ENCODE measurements around the gene SLC4A11. TPM values are rescaled to one million over a fixed set of nuclear protein-coding genes. Genes with fewer than 3 reads are reported as not detected.

Gene SLC4A11
- 1 to 10 TPM in 2 of 3 donors, under 1 TPM in 1; 0.31 to 1.2 (median 1.1) TPM for total RNA-seq
- long read RNA-seq, donor 1 = 0 reads
- long read RNA-seq, donor 2 = 0 reads

DNA sequence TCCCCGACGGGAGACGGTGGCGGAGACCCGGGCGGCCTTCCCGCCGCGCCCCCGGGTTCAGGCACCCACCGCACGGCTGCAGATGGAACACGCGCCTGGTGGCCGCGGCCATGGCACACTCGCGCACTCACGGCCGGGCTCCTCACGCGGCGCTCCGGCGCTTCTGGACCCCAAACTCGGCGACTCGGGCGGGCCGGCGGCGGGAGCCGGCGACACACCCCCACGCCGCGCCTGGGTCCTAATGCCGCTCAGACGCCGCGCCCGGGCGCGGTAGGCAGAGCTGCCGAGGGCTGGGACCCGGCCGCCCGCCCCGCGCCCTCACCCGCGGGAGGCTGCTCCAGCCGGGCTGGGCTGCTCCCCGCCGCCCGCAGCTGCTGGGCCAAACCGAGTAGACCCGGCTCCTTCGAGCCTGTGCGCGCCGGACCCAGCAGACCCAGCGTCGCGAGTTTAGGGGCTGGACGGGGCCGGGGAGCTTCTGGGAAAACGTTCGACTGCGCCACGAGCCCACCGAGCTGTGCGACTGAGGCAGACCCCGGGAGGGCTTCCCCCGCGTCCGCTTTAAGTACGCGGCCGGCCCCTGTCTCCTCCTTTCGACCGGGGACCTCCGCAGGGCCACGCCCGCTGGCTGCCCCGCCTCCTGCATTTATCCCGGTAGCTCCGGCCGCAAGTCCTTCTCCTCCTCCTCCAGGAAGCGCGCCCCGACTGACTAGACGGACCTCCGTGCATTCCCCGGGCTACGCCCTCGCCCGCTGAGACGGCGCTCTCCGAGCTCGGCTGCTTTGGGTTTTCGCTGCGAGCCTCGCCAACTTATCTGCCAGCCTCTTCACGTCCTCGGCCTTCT is at the start of gene SLC4A11:
Gene SLC4A11 (minus strand): TSS at position 165 of the 841 bp plus-strand sequence. CDS start 53 bp downstream, at position 112.
- DNase-seq (peak; percentile 79 to 84 (median 83)), ATAC-seq (peak; percentile 85)
- Histone ChIP-seq H3K4me1 (ENCODE audit: low read depth) (peaks cover 6% of the 10 kb centered on the region), H3K9me3 (no peaks in the 10 kb centered on the region), H3K36me3 (ENCODE audit: low read depth) (no peaks in the 10 kb centered on the region), H3K4me3 (peak within 1 kb of the TSS; percentile 24)
- TF ChIP-seq, protein P1, sequence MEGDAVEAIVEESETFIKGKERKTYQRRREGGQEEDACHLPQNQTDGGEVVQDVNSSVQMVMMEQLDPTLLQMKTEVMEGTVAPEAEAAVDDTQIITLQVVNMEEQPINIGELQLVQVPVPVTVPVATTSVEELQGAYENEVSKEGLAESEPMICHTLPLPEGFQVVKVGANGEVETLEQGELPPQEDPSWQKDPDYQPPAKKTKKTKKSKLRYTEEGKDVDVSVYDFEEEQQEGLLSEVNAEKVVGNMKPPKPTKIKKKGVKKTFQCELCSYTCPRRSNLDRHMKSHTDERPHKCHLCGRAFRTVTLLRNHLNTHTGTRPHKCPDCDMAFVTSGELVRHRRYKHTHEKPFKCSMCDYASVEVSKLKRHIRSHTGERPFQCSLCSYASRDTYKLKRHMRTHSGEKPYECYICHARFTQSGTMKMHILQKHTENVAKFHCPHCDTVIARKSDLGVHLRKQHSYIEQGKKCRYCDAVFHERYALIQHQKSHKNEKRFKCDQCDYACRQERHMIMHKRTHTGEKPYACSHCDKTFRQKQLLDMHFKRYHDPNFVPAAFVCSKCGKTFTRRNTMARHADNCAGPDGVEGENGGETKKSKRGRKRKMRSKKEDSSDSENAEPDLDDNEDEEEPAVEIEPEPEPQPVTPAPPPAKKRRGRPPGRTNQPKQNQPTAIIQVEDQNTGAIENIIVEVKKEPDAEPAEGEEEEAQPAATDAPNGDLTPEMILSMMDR (IDR thresholded peaks at IDR 0.05) = no peak
- intact Hi-C loops (cut with DNase I, micrococcal nuclease) = no loop called here

DNA sequence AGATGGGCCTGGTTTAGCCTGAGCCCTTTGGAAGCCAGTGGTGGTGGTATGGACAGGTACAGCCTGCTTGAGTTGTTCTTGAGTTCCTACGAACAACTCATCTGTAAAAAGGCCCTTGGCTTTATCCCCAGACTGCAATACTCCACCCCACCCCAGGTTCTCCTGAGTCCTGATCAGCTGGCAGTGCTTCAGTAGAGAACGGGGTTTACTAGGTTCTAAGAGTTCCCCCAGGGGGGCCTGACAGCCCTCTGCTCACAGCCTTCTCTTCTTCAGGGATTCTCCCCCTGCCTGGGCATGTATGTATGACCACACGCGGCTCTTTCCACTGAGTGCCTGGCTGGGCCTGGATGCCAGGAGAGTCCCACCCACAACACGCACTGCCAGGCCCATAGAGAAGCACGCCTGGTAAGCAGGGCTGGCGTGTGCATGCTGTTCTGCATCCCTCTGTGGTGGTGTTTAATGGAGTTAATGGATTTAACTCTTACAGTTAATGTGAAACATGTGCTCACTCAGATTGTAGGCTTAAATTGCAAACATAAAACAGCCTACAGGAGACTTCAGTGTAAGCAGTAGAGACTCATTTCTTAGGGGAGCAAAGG is 44.3 kb upstream of the SLC4A11 start:
- DNase-seq (no peak), ATAC-seq (no peak)
- H3K36me3 ChIP-seq (ENCODE audit: low read depth) = no peaks in the 10 kb centered on the region
- no peak overlapping the region for H3K4me3 ChIP-seq
- intact Hi-C loops (cut with DNase I, micrococcal nuclease) = no loop called here
- TF ChIP-seq, protein P1 (IDR thresholded peaks at IDR 0.05) = no peak
- no peaks in the 10 kb centered on the region for H3K9me3 ChIP-seq
- H3K4me1 ChIP-seq (ENCODE audit: low read depth) = no peaks in the 10 kb centered on the region

DNA sequence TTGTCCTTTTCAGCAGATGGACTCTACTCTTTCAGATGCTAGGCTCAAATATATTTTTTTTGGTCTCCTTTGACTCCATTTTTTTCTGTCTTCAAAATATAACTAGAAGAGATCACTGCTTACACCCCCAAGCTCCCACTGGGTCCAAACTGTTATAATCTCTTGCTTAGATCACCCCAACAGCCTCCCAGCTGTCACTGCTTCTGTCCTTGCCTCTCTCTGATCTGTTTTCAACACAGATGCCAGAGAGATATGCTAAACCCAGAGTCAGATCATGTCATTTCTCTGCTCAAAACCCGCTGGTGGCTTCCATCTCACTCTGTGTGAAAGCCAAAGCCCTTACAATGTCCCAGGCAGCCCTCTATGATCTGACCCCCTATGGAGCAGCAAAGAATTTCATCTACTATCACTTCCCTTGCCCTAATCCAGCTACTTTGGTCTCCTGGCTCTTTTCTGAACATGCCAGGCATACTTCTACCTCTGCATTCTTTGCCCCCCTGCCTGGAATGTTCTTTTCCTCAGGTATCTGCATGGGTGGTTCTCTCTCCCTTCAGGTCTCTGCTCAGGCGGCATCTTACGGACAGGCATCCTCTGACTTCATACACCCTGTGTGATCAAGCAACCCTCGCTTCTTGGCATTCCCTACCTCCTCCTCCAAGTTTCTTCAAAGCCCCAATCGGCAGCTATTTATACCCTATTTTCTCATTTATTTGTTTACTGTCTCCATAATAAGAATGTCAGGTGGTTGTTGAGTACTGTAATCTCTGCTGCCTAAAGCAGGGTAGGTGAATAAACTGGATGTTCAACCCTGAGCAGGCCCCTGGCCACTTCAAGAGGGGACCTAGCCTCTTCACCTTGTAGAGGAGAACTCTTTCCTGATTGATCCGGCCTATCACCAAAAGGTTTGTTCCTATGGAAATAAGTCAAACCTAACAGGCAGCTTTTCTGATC is 43.6 kb upstream of the SLC4A11 start:
- no peak for ATAC-seq
- no peaks in the 10 kb centered on the region for H3K4me1 ChIP-seq (ENCODE audit: low read depth)
- H3K9me3 ChIP-seq = no peaks in the 10 kb centered on the region
- TF ChIP-seq, protein P1 (IDR thresholded peaks at IDR 0.05) = no peak
- no peak for DNase-seq
- no peak overlapping the region for H3K4me3 ChIP-seq
- no peaks in the 10 kb centered on the region for H3K36me3 ChIP-seq (ENCODE audit: low read depth)
- intact Hi-C loops (cut with DNase I, micrococcal nuclease) = no loop called here

DNA sequence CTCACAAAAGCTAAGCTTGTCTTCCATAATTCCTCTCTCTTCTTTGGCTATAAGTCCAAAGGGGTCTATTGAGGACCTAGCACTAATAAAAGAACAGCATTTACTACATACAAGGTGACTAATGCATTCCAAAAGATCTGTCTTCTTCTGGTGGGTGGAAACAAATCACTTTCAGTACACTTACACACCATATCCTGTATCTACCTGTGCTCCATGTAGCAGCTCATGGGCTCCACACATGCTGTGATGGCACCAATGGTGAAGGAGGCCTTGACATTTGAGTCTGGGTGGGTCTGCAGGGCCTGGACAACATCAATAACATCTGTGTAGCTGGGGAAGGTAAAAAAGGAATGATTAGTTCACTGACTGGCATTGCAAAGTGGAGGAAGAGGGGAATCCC is 42.4 kb upstream of the SLC4A11 start:
- TF ChIP-seq, protein P1 (IDR thresholded peaks at IDR 0.05) = no peak
- DNase-seq = no peak
- no peaks in the 10 kb centered on the region for H3K4me1 ChIP-seq (ENCODE audit: low read depth)
- H3K36me3 ChIP-seq (ENCODE audit: low read depth) = no peaks in the 10 kb centered on the region
- H3K4me3 ChIP-seq = no peak overlapping the region
- no peak for ATAC-seq
- H3K9me3 ChIP-seq = no peaks in the 10 kb centered on the region
- intact Hi-C loops (cut with DNase I, micrococcal nuclease) = no loop called here

DNA sequence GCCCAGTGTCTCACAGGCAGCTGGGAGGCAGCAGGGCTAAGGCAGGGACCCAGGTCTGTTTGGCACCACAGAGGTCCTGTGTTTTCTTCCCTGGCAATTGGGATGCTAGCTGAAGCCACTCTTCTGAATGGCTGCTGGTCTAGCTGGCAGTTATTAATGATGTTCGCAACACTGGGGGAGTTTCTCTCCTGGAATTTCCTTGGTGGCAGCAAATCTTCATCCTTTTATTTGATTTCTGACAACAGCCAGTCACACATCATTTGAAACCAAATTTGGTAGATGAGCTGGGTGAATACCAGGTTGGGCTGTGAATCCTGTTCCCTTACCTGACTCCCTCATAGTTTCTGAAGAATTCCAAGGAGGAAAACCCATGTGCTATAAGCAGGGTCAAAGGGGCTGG is 40.8 kb upstream of the SLC4A11 start:
- H3K9me3 ChIP-seq = no peaks in the 10 kb centered on the region
- no peaks in the 10 kb centered on the region for H3K36me3 ChIP-seq (ENCODE audit: low read depth)

More for the DNA sequence above, 40.8 kb upstream of the SLC4A11 start:
- intact Hi-C loops (cut with DNase I, micrococcal nuclease) = no loop called here
- no peak for DNase-seq
- Histone ChIP-seq H3K4me1 (ENCODE audit: low read depth) (no peaks in the 10 kb centered on the region), H3K4me3 (no peak overlapping the region)
- no peak for ATAC-seq
- TF ChIP-seq, protein P1 (IDR thresholded peaks at IDR 0.05) = no peak
